Measurements from ENCODE around the gene KRTAP10-1.
"Not testable (repeated sequence)": the region's sequence is repeated elsewhere in the genome, so short reads cannot be mapped to it uniquely, and the experiment has no call there.

The KRTAP10-1 gene

GRCh38 chr21:44539991-44540666, at the start of gene KRTAP10-1:
TSS of gene KRTAP10-1 (minus strand) at chr21:44540195. CDS start at chr21:44540150, 45 bp downstream.
- no peak within 1 kb of the TSS for H3K27ac ChIP-seq
- no peak within 1 kb of the TSS for H3K4me2 ChIP-seq
- H4K20me1 ChIP-seq, result no peaks in the 10 kb centered on the region
- no peaks in the 10 kb centered on the region for H3K27me3 ChIP-seq
- no peak within 1 kb of the TSS for H3K4me3 ChIP-seq
- no peak within 1 kb of the TSS for H3K9ac ChIP-seq
- H3K4me1 ChIP-seq, result no peaks in the 10 kb centered on the region
- no peak for TF ChIP-seq Cebpa-rat (IDR thresholded peaks at IDR 0.05)
- no peaks in the 10 kb centered on the region for H3K9me3 ChIP-seq
- no peaks in the 10 kb centered on the region for H3K36me3 ChIP-seq

GRCh38 chr21:44589094-44589493, 49.1 kb upstream of the KRTAP10-1 start:
- Histone ChIP-seq H3K9ac (no peak overlapping the region), H3K4me1 (peaks cover 24% of the 10 kb centered on the region), H3K36me3 (no peaks in the 10 kb centered on the region), H3K4me3 (no peak overlapping the region), H4K20me1 (no peaks in the 10 kb centered on the region), H3K27ac (no peak overlapping the region), H3K4me2 (no peak overlapping the region), H3K9me3 (peaks cover 6% of the 10 kb centered on the region; the same call in 1 of the 2 replicates), H3K27me3 (no peaks in the 10 kb centered on the region)
- TF ChIP-seq Cebpa-rat (IDR thresholded peaks at IDR 0.05), result no peak

GRCh38 chr21:44585892-44586291, 45.9 kb upstream of the KRTAP10-1 start:
- no peak overlapping the region for H3K4me3 ChIP-seq
- H3K9ac ChIP-seq, result no peak overlapping the region
- TF ChIP-seq Cebpa-rat (IDR thresholded peaks at IDR 0.05), result no peak
- H4K20me1 ChIP-seq, result no peaks in the 10 kb centered on the region
- H3K27me3 ChIP-seq, result no peaks in the 10 kb centered on the region
- no peak overlapping the region for H3K4me2 ChIP-seq
- peaks cover 24% of the 10 kb centered on the region for H3K4me1 ChIP-seq
- no peak overlapping the region for H3K27ac ChIP-seq
- H3K36me3 ChIP-seq, result no peaks in the 10 kb centered on the region
- H3K9me3 ChIP-seq, result peaks cover 23% of the 10 kb centered on the region

GRCh38 chr21:44583800-44584147, 43.8 kb upstream of the KRTAP10-1 start:
- Histone ChIP-seq H3K9ac (no peak overlapping the region), H3K36me3 (no peaks in the 10 kb centered on the region), H3K27ac (no peak overlapping the region), H3K4me2 (no peak overlapping the region), H3K4me3 (no peak overlapping the region), H3K27me3 (no peaks in the 10 kb centered on the region), H3K9me3 (peaks cover 44% of the 10 kb centered on the region), H4K20me1 (no peaks in the 10 kb centered on the region), H3K4me1 (peaks cover 24% of the 10 kb centered on the region)
- TF ChIP-seq Cebpa-rat (IDR thresholded peaks at IDR 0.05), result no peak

GRCh38 chr21:44583089-44583799, 43.2 kb upstream of the KRTAP10-1 start:
- H3K4me3 ChIP-seq, result no peak overlapping the region
- no peak for TF ChIP-seq Cebpa-rat (IDR thresholded peaks at IDR 0.05)
- H3K4me2 ChIP-seq, result no peak overlapping the region
- H3K9me3 ChIP-seq, result peaks cover 49% of the 10 kb centered on the region
- no peaks in the 10 kb centered on the region for H3K36me3 ChIP-seq
- H4K20me1 ChIP-seq, result no peaks in the 10 kb centered on the region
- H3K4me1 ChIP-seq, result peaks cover 24% of the 10 kb centered on the region
- no peak overlapping the region for H3K27ac ChIP-seq
- no peak overlapping the region for H3K9ac ChIP-seq
- no peaks in the 10 kb centered on the region for H3K27me3 ChIP-seq

GRCh38 chr21:44582055-44582454, 42.1 kb upstream of the KRTAP10-1 start:
- peak overlapping the region; percentile 43; the same call in 1 of the 2 replicates for H3K27ac ChIP-seq

GRCh38 chr21:44581158-44581557, 41.2 kb upstream of the KRTAP10-1 start:
- Histone ChIP-seq H3K4me2 (peak overlapping the region; percentile 52), H3K4me1 (peaks cover 24% of the 10 kb centered on the region), H3K27me3 (no peaks in the 10 kb centered on the region), H4K20me1 (no peaks in the 10 kb centered on the region), H3K9me3 (peaks cover 69% of the 10 kb centered on the region), H3K27ac (no peak overlapping the region), H3K4me3 (no peak overlapping the region; the same call in 1 of the 2 replicates), H3K9ac (no peak overlapping the region), H3K36me3 (no peaks in the 10 kb centered on the region)
- TF ChIP-seq Cebpa-rat (IDR thresholded peaks at IDR 0.05), result no peak

More at GRCh38 chr21:44582055-44582454, 42.1 kb upstream of the KRTAP10-1 start:
- no peak for TF ChIP-seq Cebpa-rat (IDR thresholded peaks at IDR 0.05)
- H3K36me3 ChIP-seq, result no peaks in the 10 kb centered on the region
- H3K9ac ChIP-seq, result no peak overlapping the region
- H3K9me3 ChIP-seq, result peaks cover 61% of the 10 kb centered on the region
- H3K4me3 ChIP-seq, result no peak overlapping the region
- H3K27me3 ChIP-seq, result no peaks in the 10 kb centered on the region
- H4K20me1 ChIP-seq, result no peaks in the 10 kb centered on the region
- H3K4me2 ChIP-seq, result peak overlapping the region; percentile 52
- H3K4me1 ChIP-seq, result peaks cover 24% of the 10 kb centered on the region

GRCh38 chr21:44580231-44580821, 40.3 kb upstream of the KRTAP10-1 start, which contains the start of gene KRTAP10-5:
TSS of gene KRTAP10-5 (minus strand) at chr21:44580604. CDS start at chr21:44580578, 26 bp downstream.
- peak within 1 kb of the TSS; percentile 43; the same call in 1 of the 2 replicates for H3K27ac ChIP-seq

GRCh38 chr21:44579833-44580144, 39.8 kb upstream of the KRTAP10-1 start:
- peaks cover 64% of the 10 kb centered on the region for H3K9me3 ChIP-seq
- no peak overlapping the region for H3K4me3 ChIP-seq
- H3K4me2 ChIP-seq, result no peak overlapping the region
- no peak overlapping the region for H3K27ac ChIP-seq
- no peaks in the 10 kb centered on the region for H3K36me3 ChIP-seq
- no peaks in the 10 kb centered on the region for H4K20me1 ChIP-seq
- TF ChIP-seq Cebpa-rat (IDR thresholded peaks at IDR 0.05), result no peak
- H3K9ac ChIP-seq, result no peak overlapping the region
- H3K4me1 ChIP-seq, result peaks cover 24% of the 10 kb centered on the region
- no peaks in the 10 kb centered on the region for H3K27me3 ChIP-seq

More at GRCh38 chr21:44580231-44580821, 40.3 kb upstream of the KRTAP10-1 start, which contains the start of gene KRTAP10-5:
- not testable (repeated sequence) for H3K36me3 ChIP-seq, H3K9ac ChIP-seq, H4K20me1 ChIP-seq, H3K27me3 ChIP-seq, H3K4me3 ChIP-seq
- Histone ChIP-seq H3K9me3 (peaks cover 64% of the 10 kb centered on the region), H3K4me1 (peaks cover 24% of the 10 kb centered on the region), H3K4me2 (peak within 1 kb of the TSS; percentile 52)

All from BLaER1 (cell line).